Osteoblast (primary cell): ENCODE measurements around the gene SORCS2. TPM values are rescaled to one million over a fixed set of nuclear protein-coding genes. Genes with fewer than 3 reads are reported as not detected.

Experiments
- DNase-seq: peaks from one replicate; pipeline ENCODE4 v3.0.0; 2011; ENCODE audit warnings: low spot score, mixed read lengths; ENCODE audit not compliant: insufficient read length; ENCODE audit errors: missing footprints
- H2AFZ ChIP-seq: 2 replicates; pipeline ENCODE4 v1.6.0; 2011; ENCODE audit warnings: mild to moderate bottlenecking, low read length
- H3K27ac ChIP-seq: 2 replicates; pipeline ENCODE4 v1.5.1; 2011; ENCODE audit warnings: mild to moderate bottlenecking, low read depth, low read length, moderate library complexity
- H3K27me3 ChIP-seq: 2 replicates; pipeline ENCODE4 v1.6.0; 2012; ENCODE audit warnings: mild to moderate bottlenecking, control low read depth, inconsistent platforms, low read length, moderate library complexity; ENCODE audit not compliant: insufficient read depth
- H3K36me3 ChIP-seq: 2 replicates; pipeline ENCODE4 v1.5.1; 2011; ENCODE audit warnings: mild to moderate bottlenecking, low read length, control low read depth, moderate library complexity; ENCODE audit not compliant: insufficient read depth
- H3K4me1 ChIP-seq: 2 replicates; pipeline ENCODE4 v1.5.1; 2011; ENCODE audit warnings: mild to moderate bottlenecking, low read length, control low read depth, moderate library complexity; ENCODE audit not compliant: insufficient read depth
- H3K4me2 ChIP-seq: 2 replicates; pipeline ENCODE4 v1.6.0; 2011; ENCODE audit warnings: mild to moderate bottlenecking, low read length; ENCODE audit not compliant: insufficient read depth
- H3K4me3 ChIP-seq: fragments of 200-600 bp; sonication (generic); 3 replicates; pipeline ENCODE4 v1.5.1; 2012; ENCODE audit warnings: mild to moderate bottlenecking, low read length, inconsistent platforms; ENCODE audit not compliant: insufficient read depth
- H3K79me2 ChIP-seq: 2 replicates; pipeline ENCODE4 v1.6.0; 2012; ENCODE audit warnings: mild to moderate bottlenecking, low read length, control low read depth, inconsistent platforms; ENCODE audit not compliant: insufficient read depth
- H3K9me3 ChIP-seq: 2 replicates; pipeline ENCODE4 v1.5.1; 2011; ENCODE audit warnings: low read depth, low read length, control low read depth
- H4K20me1 ChIP-seq: 2 replicates; pipeline ENCODE4 v1.6.0; 2012; ENCODE audit warnings: mild to moderate bottlenecking, low read length, control low read depth; ENCODE audit not compliant: insufficient read depth
- total RNA-seq: library from RNA; depleted of rRNA; stranded (reverse); fragments of >200 nt; gene quantifications from 2 replicates; pipeline ENCODE4 v1.2.3, GENCODE V29; 2012
- TF ChIP-seq, protein P1 (sequence below): IDR thresholded peaks from 2 replicates; pipeline ENCODE4 v1.5.1; 2011; ENCODE audit warnings: mild to moderate bottlenecking, low read depth, low read length, moderate library complexity; ENCODE audit errors: extremely low read depth

SORCS2 gene
- total RNA-seq, 1 donor: 9.0 TPM

DNA sequence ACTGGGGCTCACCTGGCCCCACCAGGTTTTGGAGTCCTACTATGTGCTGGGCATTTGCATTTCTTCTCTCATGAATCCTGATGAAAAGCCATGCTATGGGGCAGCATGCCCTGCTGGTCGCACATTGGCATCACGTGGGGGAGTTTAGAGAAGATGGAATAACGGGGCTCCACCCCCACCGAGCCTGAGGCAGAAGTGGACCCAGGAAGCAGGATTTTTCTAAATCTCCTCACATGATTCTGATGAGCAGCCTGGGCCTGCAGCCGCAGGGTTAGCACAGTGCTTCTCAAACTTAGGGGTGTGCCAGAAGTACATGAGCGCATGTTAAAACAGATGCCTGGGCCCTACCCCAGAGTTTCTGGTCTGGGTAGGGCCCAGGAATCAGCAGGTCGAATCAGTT is 4.6 kb upstream of the SORCS2 start:
- DNase-seq: peak; percentile 29
- Histone ChIP-seq H3K4me3 (no peak overlapping the region), H3K79me2 (no peaks in the 10 kb centered on the region), H3K36me3 (no peaks in the 10 kb centered on the region), H3K4me1 (no peaks in the 10 kb centered on the region), H3K9me3 (no peaks in the 10 kb centered on the region), H3K27ac (no peak overlapping the region), H3K4me2 (no peak overlapping the region), H4K20me1 (no peaks in the 10 kb centered on the region), H2AFZ (no peak overlapping the region), H3K27me3 (peaks cover 36% of the 10 kb centered on the region)
- TF ChIP-seq, protein P1, sequence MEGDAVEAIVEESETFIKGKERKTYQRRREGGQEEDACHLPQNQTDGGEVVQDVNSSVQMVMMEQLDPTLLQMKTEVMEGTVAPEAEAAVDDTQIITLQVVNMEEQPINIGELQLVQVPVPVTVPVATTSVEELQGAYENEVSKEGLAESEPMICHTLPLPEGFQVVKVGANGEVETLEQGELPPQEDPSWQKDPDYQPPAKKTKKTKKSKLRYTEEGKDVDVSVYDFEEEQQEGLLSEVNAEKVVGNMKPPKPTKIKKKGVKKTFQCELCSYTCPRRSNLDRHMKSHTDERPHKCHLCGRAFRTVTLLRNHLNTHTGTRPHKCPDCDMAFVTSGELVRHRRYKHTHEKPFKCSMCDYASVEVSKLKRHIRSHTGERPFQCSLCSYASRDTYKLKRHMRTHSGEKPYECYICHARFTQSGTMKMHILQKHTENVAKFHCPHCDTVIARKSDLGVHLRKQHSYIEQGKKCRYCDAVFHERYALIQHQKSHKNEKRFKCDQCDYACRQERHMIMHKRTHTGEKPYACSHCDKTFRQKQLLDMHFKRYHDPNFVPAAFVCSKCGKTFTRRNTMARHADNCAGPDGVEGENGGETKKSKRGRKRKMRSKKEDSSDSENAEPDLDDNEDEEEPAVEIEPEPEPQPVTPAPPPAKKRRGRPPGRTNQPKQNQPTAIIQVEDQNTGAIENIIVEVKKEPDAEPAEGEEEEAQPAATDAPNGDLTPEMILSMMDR: no peak

DNA sequence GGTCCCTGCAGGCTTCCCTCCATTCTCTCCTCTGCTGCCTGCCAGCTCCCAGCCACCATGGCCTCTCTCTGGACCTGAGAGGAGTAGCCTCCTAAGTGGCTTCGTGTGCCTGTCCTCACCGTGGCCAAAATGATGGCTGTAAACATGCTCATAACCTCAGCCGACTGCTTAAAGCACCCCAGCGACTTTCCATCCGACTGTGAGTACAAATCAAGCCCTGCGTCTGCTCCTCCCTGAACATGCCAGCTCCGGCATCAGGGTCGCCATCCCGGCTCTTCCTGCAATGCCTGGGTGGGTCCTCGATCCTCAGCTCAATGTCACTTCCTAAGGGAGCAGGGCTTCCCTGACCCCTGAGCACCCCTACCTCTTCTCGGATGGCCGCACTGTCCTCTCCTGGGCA is 3.3 kb upstream of the SORCS2 start:
- peak; percentile 74 for DNase-seq
- H2AFZ ChIP-seq: no peak overlapping the region

DNA sequence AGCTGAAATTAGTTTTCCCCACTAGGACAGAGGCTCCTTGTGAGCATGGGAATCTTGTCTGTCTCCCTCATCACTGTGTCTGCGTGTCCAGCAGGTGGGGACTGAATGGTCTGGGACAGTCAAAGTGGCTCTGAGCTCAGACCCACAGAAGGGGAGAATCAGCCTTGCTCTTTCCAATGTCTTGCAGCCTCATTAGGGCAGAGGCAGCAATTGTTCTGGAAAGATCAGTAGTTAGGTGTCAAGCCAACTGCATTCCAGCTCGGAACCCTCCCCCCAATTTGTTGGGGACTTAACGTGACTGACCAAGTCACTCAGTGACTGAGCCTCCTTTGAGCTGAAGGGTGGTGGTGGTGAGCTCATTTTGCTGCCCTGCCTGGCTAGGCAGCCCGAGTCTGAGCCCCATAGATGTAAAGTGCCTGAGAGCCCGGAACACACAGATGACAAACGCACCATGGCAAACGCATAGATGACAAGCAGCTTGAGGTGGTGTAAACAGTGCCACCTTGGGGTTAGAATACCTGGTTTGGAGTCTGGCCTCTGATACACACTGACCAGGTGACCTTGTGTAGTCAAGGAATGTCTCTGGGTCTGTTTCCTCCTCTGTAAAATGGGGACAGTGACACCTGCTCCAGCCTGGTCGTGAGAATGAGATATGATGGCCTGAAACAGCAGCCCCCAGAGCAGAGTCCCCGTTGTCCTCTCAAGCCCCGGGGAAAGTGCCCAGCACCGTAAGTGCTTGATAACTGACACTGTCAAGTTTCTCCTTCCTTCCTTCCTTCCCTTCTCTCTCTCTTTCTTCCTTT is 2.7 kb upstream of the SORCS2 start:
- H3K9me3 ChIP-seq: no peaks in the 10 kb centered on the region
- peaks cover 5% of the 10 kb centered on the region for H3K4me1 ChIP-seq
- peak; percentile 65 for DNase-seq
- H3K27ac ChIP-seq: no peak overlapping the region
- TF ChIP-seq, protein P1: no peak
- H3K36me3 ChIP-seq: no peaks in the 10 kb centered on the region
- H3K4me2 ChIP-seq: no peak overlapping the region
- H4K20me1 ChIP-seq: no peaks in the 10 kb centered on the region
- H3K79me2 ChIP-seq: no peaks in the 10 kb centered on the region
- H2AFZ ChIP-seq: no peak overlapping the region
- H3K27me3 ChIP-seq: peaks cover 56% of the 10 kb centered on the region
- no peak overlapping the region for H3K4me3 ChIP-seq

More for the DNA sequence above, 3.3 kb upstream of the SORCS2 start:
- H3K79me2 ChIP-seq: no peaks in the 10 kb centered on the region
- H4K20me1 ChIP-seq: no peaks in the 10 kb centered on the region
- no peak overlapping the region for H3K4me3 ChIP-seq
- TF ChIP-seq, protein P1: no peak
- H3K9me3 ChIP-seq: no peaks in the 10 kb centered on the region
- H3K27me3 ChIP-seq: peaks cover 50% of the 10 kb centered on the region
- H3K4me1 ChIP-seq: peaks cover 5% of the 10 kb centered on the region
- no peak overlapping the region for H3K4me2 ChIP-seq
- H3K36me3 ChIP-seq: no peaks in the 10 kb centered on the region
- no peak overlapping the region for H3K27ac ChIP-seq

DNA sequence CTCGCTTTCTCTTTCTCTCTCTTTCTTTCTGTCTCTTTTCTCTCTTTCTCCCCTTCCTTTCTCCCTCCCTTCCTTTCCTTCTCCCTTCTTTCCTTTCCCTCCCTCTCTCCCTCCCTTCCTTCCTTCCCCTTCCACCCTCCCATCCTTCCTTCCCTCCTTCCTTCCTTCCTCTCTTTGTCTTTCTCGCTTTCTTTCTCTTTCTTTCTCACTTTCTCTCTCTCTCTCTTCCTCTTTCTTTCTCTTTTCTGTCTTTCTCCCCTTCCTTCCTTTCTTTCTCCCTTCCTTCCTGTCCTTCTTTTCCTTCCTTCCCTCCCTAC is 2.1 kb upstream of the SORCS2 start:
- H3K79me2 ChIP-seq: no peaks in the 10 kb centered on the region
- H4K20me1 ChIP-seq: no peaks in the 10 kb centered on the region
- H3K27ac ChIP-seq: no peak overlapping the region
- no peak overlapping the region for H2AFZ ChIP-seq
- H3K9me3 ChIP-seq: no peaks in the 10 kb centered on the region
- H3K4me2 ChIP-seq: no peak overlapping the region
- H3K27me3 ChIP-seq: peaks cover 61% of the 10 kb centered on the region
- H3K4me1 ChIP-seq: peaks cover 8% of the 10 kb centered on the region
- TF ChIP-seq, protein P1: no peak
- H3K4me3 ChIP-seq: no peak overlapping the region
- H3K36me3 ChIP-seq: no peaks in the 10 kb centered on the region
- DNase-seq: no peak
